Stimulated activated CD8-positive, alpha-beta memory T cell treated with anti-CD3 and anti-CD28 coated beads, Interleukin-2, amount 100 ng/mL, for 48 hours (primary cell): ENCODE data around the gene TM4SF1.
"Not testable (repeated sequence)": the region's sequence is repeated elsewhere in the genome, so short reads cannot be mapped to it uniquely, and the experiment has no call there.

Source experiments
- DNase-seq, 2 donors: peaks; one replicate each; pipeline ENCODE4 v3.0.0-alpha.2; 2020; ENCODE audit warnings: low read depth in 2 of 2

Gene TM4SF1

DNA sequence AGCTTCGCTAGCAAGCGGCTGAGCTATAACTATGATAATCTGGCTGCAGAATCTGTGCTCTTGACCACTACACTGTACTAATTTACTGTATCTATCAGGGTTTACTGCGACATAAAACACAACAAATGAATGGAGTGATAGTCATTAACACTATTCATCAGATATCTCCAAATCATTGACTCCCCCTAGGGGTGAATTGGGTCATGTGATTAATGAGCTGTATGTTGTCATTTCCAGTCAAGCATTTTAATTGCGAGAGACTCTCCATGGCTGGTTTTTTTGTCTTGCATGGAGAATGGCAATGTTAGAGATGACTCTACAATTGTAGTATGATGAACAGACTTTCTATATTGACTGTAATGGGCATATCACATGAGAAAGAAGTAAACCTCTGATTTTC is 33.5 kb downstream of the TM4SF1 start:
- no peak for DNase-seq

DNA sequence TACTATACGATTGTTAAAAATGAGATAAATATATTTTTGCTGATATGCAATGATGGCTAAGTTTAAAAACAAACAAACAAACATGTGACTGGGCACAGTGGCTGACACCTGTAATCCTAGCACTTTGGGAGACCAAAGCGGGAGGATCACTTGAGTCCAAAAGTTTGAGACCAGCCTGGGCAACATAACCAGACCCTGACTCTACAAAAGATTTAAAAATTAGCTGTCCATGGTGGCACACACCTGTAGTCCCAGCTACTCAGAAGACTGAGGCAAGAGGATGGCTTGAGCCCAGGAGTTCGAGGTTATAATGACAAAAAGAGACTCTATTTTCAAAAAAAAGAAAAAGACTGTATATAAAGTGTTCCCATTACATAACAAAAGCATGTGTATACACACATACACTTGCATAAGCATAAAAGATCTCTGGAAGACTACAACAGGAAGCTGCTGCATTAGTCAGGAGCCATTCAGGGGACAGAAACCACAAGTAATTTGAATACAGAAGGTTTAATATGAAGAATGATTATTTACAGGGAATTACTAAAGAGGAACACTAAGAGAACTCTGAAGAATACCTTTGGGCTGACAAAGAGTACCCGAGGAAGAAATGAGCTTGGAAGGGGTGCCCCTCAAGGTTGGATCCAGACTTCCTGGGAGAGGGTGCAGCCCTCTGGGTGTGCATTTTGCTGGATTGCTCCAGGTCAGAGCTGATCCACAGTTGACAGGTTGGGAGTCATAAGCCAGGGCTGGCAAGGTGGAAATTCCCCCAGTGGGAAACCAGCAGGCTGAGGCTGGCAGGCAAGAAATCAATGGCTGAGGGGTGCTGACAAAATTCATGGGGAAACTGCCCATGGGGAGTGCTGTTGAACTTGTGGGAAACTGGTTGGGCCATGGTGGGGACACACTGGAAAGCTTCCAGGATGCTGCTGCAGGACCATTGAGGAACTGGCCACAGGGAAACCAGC is 34.8 kb downstream of the TM4SF1 start:
- no peak for DNase-seq

DNA sequence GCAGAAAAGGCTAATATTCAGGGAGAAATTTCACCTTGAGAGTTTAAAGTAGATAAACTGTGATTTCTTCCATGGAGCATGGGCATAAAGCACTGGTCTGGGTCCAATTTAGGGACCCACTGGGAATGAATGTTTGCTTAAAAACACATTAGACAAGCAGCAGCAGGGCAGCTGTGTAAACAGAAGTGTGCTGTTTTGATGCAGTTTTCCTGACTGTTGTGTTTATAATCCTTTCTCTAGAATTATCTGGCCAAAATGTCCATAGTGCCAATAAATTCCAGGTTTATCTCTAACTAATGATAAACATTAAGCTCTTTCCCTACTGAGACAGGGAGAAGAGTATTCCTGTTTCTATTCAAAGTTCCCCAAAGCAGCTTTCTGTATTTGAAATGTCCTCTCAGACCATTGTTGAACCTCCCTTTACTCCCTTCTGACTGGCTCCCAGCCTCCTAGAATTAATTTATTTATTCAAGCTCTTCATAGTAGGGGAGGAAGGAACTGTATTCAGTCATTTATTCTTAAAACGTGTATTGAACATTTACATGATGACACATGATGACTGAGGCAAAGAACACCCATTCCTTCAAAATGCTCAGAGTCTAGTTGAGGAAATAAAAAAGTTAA is 37.0 kb downstream of the TM4SF1 start:
- DNase-seq = no peak

DNA sequence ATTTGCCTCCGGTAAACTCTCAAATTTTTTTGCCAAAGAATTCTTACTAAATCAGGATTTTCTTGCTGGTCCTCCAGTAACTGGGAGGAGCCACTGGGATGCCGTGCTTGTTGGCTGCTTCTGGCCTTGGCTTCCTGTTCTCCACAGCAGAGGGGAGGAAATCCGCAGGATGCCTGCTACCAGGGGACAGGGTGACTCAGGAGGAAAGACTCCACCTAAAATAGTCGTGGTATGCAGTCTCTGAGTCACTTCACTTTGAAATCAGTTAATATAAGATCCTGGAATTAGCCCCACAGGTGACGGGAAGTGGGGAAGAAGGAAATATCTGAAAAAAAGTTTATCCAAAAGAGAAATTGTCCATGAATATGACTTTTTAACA is 37.5 kb downstream of the TM4SF1 start:
- no peak for DNase-seq

DNA sequence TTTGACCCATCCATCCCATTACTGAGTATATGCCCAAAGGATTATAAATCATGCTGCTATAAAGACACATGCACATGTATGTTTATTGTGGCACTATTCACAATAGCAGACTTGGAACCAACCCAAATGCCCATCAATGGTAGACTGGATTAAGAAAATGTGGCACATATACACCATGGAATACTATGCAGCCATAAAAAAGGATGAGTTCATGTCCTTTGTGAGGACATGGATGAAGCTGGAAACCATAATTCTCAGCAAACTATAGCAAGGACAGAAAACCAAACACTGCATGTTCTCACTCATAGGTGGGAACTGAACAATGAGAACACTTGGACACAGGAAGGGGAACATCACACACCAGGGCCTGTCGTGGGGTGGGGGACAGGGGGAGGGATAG is 40.0 kb downstream of the TM4SF1 start:
- DNase-seq = not testable (repeated sequence)

DNA sequence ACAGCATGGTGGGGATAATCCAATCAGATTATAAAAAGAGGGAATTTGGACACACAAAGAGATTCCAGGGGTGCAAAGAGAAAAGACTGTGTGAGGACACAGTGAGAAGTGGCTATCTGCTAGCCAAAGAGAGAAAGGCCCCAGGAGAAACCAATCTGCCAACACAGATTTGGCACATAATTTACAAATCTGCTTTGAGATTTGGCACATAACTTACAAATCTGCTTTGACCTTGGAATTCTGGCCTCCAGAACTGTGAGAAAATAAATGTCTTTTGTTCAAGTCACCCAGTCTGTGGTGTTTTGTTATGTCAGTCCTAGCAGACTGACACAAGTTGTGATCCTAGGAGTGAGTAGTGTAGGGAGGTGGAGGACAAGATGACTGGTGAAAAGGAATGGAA is 40.5 kb downstream of the TM4SF1 start:
- DNase-seq = no peak

DNA sequence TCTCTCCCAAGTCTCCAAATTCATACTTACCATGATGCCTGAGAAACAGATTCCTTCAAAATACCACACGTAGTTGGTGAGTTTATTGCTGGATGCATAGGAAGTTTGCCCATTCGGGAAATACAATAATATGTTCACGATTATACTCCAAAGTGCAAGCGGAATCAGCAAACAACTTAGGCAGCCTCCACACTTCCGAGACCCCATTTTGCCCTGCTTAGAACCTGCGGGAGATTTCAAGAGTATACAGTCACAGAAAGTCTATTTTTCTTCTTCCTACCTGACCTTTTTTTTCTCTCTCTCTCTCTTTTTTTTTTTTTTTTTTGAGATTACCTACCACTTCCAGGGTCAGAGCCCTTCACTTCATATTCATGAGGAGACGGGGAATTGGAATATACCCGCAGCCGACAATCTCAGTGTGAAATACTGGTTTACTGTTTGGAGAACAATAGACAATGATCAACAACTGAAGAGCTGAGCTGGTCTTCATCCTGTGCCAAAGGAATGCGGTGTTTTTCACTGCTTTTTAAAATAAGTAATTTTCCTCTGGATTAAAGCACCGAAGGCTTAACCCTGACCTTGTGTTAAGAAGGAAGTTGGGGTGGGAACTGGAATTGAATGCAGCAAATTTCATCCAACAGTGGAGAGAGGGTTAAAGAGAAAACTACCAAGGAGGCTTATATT is 44.1 kb downstream of the TM4SF1 start, which contains the start of gene TM4SF18:
Gene TM4SF18, minus strand, starts transcription at position 461 of the 684 bp plus-strand sequence. Its CDS starts 254 bp downstream, at position 207.
- no peak for DNase-seq

DNA sequence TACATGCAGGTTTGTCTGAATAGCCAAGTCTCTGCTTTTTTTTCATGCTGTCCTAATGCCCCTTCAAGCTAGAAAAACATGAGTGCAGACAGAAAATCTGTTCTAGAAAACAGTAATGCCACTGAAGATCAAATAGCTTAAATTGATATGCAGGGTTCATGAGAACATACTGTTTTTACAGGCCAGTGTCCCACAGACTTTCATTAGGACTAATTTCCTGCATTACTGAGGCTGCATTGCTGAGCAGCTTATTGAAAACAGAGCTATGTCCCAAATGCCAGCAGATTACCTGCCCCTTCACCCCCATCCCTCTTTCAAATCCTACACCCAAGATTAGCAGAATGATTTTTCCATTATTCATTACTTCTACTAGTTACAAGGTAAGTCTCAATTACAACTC is 44.7 kb downstream of the TM4SF1 start:
- DNase-seq = no peak

DNA sequence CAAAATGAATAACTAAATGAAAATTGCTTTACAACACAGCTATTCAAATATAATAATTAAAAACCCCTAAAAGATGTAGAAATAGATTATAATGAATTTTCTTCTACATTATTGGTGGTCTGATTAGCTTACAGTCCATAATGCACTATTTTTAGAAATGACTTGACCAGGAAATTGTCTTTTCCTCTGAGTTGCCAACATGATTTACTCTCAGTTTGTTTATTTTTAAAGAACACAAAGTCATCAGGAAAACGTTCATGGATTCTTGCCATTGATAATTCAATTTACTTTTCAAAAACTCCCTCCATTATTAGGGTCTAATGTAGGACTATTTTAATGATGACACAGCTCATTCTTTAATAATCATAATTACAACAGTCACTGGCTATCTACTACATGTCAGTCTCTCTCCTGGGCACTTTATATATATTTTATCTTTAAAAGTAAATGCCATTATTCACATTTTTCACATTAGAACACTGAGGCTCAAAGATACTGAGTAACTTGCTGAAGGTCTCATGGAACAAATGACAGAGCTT is 45.2 kb downstream of the TM4SF1 start:
- DNase-seq = no peak

DNA sequence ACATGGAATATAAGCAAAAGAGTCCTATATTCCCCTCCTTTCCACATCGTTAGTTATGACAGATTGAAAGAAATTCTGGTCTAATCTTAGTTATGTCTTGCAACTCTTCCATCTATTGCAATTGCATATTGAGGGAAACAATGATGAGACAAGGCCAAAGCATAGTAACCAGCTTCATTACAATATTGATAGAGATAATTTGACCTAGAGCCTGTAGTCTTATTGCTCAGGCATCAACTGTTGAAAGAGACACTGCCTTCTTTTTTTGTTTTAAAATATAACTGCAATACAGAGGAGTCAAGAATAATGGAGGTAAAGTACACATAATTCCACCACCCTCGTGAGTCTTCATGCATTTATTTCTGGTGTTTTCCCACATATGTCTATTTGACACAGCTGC is 46.1 kb downstream of the TM4SF1 start:
- DNase-seq = no peak

DNA sequence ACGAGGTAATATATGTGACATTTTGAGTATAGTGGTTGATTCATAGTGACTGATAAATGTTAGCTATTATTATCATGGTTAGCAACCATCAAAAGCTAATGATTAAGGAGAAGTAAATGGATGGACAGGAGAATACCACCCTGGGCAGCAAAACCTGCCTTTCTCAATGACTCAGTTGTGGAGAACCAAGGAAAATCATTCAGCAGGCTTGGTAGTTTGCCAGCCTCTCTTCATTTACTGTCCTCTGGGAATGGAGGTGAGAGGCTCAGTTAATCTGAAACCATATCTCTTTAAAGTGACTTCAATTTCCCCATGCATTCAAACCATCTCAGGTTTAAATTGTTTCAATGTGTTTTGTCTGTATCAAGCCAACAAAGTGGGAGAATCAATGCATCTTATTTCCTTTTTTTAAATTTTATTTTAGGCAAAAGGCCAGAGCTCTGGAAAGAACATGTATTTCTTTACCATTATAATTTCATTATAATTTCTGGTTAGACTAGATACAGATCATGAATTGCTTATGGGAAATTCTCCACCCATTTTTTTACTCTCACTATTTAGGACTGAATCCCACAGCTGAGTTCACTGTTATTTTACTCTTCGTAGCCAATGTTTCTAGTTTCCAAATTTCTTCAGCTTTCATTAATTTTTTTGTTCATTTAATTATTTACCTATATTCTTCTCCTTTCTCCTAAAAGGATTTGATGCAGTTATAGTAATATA is 46.7 kb downstream of the TM4SF1 start:
- no peak for DNase-seq

DNA sequence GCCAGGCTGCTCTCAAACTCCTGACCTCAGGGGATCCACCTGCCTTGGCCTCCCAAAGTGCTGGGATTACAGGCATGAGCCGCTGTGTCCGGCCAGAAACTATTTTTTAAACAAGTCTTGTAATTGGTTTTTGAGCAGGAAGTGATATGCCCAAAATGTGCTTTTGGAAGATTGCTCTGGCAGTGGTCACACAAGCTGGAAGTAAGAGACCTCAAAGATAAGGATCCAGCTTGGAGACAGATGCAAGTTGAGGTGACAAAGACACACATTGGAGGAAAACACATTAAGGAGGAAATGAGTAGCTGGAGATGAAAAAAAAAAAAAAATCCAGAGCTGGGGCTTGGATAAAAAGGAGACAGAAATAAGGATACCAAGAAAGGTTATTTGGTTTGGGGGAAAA is 50.3 kb downstream of the TM4SF1 start:
- DNase-seq = no peak

DNA sequence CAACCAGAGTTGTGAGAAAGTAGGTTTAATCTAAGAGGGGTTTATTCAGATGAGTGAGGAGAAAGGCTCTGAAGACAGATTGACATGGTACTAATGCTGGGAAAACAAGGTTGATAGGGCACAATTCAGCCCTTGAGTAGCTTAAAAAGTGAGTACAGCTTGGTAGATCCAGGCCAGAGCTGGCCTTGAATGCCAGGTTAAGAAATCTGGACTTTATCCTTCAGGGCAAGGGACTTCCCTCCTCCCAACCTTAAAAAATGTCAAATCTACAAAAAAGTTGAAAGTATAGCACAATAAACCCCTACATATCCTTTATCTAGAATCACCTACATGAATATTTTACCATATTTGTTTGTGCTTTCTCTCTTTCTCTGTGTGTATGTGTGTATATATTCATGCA is 51.9 kb downstream of the TM4SF1 start:
- no peak for DNase-seq

DNA sequence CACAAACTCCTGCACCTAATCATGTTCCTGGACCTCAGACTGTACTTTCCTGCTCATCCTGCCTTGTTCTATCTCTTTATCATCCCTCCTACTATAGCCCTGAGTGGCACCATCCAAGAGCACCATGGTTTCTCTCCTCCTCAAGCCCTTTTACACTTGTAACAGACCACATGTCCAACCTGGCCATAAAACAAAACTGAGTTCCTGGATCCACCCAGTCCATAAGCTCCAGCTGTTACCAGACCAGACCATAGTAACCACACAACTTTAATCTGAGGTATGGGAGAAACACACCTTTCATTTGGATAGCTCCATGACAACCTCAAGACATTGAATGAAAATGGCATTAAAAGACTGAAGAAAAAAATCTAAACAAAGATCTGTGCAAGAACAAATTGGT is 53.1 kb downstream of the TM4SF1 start:
- no peak for DNase-seq

DNA sequence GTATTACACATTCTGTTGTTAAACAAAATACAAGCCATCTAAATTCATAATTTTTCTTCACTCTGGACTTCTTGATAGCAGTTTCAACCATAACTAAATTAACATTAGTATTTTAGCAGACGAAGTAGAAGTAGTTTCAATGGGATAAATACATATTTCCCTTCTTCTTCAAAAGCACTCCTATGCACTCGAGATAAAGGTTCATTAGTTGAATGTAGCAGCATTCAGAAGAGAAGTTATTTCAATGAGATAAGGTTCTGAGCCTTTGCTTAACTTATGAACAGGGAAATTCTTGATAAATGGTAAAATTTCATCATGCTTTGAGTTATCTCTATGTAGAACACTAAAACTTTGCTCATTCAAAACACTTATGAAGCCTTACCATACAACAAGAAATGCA is 55.8 kb downstream of the TM4SF1 start:
- no peak for DNase-seq

DNA sequence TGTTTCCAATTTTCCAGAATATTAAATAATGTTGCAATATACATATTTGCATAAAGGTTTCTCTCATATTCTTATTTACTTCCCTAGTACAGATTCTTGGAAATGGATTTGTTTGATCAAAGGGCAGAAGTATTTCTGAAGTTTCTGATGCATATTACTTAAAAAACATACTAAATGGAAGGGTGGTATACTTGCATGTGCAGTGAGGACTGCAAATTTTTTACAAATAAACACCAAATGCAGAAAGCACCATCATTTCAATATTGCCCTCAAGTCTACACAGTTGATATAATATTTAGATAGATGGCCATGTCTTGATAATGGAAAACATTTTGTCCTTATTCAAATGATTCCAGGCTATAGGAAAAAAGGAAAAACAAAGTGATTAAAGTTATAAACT is 56.3 kb downstream of the TM4SF1 start:
- no peak for DNase-seq

DNA sequence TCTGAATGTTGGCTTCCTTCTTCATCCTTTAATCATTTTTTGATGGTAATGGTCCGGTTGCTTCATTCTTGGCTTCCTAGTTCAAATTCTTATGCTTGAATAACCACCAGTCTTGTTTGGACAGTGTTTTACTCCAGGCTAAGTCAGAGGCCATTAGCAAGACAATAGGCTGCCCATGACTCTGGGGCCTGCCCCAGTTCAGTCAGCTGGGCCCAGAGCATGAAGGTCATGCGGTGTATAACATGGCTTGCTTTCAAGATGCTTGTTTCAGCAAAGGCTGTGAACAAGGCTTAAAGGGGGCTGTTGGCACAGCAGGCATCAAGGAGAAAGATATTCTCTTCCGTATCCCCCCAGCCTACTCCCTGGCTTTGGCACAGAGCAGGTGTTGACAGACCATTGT is 57.7 kb downstream of the TM4SF1 start:
- DNase-seq = no peak
